GM19395 (cell line): ENCODE results near the gene GJB5.
A peak's percentile ranks its signal among the peaks of the same experiment; 100 is the strongest.
"Not testable (repeated sequence)": the region's sequence is repeated elsewhere in the genome, so short reads cannot be mapped to it uniquely, and the experiment has no call there.

ENCODE experiments used
- ATAC-seq: cut with Tn5 transposase; IDR thresholded peaks from one replicate; pipeline ENCODE4 v1.9.1; 2021; ENCODE audit warnings: mild to moderate bottlenecking, moderate library complexity; ENCODE audit not compliant: unreplicated experiment

Gene GJB5

DNA sequence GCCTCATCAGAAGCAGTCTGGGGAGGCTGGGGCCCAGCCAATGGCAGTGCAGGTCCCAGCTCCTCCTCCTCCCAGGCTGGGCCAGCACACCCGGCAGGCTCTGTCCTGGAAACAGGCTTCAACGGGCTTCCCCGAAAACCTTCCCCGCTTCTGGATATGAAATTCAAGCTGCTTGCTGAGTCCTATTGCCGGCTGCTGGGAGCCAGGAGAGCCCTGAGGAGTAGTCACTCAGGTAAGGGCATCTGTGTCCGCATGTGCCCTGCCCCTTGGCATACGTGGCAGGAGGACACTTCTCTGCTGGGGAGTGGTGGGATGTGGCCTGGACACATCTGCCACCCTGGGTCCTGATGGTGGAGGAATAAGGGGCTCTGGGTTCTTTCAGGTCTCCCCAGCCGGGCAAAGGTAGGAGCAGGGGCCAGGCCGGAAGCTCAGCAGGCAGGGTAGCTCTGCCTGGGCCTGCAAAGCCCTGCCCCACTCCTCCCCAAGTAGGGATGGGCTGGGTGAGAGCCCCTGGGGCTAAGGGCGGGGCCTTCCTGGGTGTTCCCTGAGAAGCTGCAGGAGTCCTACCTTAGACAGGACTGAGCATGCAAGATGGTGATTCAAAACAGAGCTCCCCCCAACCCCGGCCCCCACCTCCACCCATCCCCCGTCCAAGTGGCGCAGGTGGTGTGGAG, at the start of gene GJB5:
GJB5 (plus strand) TSS at position 84 of the 674 bp plus-strand sequence. CDS start 2,284 bp downstream, outside the sequence.
- ATAC-seq, result no peak

DNA sequence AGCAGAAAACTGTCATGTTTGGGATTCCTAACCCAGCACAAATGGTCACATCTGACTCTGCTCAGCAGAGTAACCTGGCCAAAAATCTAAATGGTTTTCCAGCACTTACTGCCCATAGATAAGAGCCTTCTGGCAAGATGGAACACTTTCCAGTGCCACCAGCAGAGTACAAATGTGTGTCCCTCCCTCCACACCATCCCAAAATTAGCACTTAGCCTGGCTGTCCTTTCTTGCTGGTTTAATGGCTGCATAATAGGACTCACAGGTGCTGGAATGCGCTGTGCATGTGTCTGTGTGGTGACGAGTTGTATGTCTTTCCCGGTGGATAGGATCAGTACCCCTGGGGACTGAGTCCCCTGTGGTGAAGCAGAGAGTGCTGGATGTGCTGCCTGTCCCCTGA, 49.8 kb upstream of the GJB5 start:
- ATAC-seq, result no peak

GRCh38 chr1:34708106-34708505, 46.7 kb upstream of the GJB5 start:
- no peak for ATAC-seq

GRCh38 chr1:34709547-34709946, 45.3 kb upstream of the GJB5 start:
- no peak for ATAC-seq

GRCh38 chr1:34710812-34711211, 44.0 kb upstream of the GJB5 start:
- ATAC-seq, result no peak

GRCh38 chr1:34711485-34711884, 43.4 kb upstream of the GJB5 start:
- no peak for ATAC-seq

DNA sequence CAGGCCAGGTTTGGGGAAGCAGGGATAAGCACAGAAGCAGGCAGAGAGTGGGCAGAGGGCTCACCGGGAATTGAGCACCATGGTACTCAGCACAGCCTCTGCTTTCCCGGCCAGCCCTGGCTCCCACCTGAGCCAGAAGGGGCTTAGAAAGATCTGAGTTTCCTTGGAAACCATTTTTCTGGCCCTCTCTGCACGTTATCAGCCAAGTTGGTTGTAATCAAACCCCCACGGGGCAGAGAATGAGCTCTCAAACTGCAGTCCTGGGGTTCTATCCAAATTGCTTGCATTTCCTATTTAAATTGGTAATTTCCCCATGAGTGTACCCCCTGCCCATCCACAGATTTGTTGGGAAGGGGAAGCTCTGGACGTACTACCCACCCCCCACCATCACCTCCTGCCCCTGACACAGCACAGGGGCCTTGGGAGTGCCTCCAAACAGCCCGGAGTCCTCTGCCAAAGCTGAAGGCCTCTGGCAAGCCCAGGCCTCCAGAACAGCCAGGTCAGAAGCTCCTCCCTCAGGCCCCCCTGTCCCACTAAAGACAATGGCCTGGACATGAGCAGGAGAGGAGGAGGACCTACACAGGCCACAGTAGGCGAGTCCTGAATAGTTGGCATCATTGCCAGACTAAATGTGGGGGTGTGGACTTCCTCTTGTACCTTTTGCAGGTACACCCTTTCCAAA, 42.7 kb upstream of the GJB5 start:
- ATAC-seq, result no peak

- ATAC-seq, result no peak
Measured at GRCh38 chr1:34713443-34713842, 41.4 kb upstream of the GJB5 start.

GRCh38 chr1:34714386-34714785, 40.5 kb upstream of the GJB5 start:
- ATAC-seq, result no peak

GRCh38 chr1:34715139-34715538, 39.7 kb upstream of the GJB5 start:
- ATAC-seq, result no peak

DNA sequence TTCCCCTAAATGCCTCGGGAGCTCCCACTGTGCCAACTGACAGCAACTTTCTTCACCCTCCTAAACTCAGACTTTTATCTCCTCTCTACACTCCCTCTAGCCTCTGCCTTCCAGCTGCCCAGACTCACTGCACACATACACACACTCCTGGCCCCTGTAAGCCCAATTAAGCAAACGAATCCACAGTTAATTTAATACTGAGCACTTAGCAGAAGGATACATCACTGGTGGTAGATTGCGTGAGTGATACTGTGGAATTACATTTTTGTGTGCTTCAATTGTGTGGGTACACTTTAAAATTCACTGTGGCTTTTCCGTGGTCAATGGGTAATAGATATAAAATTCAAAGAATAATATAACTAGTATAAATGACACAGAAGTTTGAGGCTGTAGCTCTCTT, 33.6 kb upstream of the GJB5 start:
- no peak for ATAC-seq

- ATAC-seq, result no peak
Measured at GRCh38 chr1:34721646-34722355, 33.0 kb upstream of the GJB5 start.

GRCh38 chr1:34726861-34727260, 28.0 kb upstream of the GJB5 start:
- no peak for ATAC-seq

DNA sequence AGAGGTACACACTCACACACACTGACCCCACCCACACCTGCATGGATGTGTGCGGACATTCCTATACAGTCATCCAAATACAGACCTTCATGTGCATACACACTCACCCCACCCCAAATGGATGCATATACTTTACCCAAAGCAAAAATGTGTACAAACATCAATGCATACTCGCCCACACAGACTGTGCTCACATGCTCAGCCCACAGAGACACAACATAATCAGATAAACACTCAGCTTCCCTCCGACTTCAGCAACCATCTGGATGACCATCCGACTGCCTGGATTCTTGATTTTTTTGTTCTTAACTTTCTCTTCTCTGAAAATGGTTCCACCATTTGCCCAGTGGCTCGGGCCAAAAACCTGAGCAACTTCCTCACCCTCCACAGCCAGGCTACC, 24.4 kb upstream of the GJB5 start:
- ATAC-seq, result no peak

DNA sequence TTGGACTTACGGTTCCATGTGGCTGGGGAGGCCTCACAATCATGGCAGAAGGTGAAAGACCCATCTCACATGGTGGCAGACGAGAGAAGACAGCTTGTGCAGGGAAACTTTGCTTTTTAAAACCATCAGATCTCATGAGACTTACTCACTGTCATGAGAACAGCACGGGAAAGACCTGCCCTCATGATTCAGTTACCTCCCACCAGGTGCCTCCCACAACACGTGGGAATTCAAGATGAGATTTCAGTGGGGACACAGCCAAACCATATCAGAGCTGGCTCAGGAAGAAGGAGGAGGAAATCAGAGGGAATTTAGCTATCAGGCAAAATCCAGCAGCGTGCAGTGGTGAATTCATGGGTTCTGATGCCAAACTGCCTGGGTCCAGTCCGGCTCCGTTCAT, 22.0 kb upstream of the GJB5 start:
- ATAC-seq, result not testable (repeated sequence)

GRCh38 chr1:34736692-34737091, 18.2 kb upstream of the GJB5 start:
- no peak for ATAC-seq

GRCh38 chr1:34737236-34737635, 17.6 kb upstream of the GJB5 start:
- ATAC-seq, result not testable (repeated sequence)

GRCh38 chr1:34739613-34740012, 15.2 kb upstream of the GJB5 start:
- no peak for ATAC-seq

GRCh38 chr1:34740161-34740868, 14.5 kb upstream of the GJB5 start:
- no peak for ATAC-seq

DNA sequence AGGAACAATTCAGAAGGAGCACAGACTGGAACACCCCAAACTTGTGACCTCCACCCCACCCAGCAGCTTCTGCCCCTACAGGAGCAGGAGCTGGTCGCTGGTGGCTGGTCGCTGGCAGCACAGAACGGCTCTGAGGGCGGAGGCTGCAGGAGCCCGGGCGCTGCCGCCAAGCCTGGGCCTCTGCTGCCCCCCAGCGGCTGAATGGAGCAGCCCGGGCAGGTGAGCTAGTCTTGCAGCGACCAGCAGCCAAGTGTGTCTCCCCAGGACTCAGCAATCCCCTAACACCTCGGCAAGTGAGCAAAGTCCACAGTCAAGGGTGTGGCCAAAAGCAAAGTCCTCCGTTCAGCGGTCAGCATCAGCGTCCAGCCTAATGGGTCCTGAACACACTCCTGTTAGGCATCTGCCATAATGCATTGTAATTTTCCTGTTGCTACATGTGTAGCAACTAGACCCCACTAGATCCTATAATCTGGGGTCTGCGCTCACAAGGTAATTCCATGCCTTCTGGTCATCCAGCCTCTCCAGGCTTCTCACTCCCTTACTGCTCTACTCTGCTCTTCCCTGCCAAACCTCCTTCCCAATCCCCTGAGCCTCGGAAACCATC, 12.1 kb upstream of the GJB5 start:
- peak; percentile 56 for ATAC-seq

GRCh38 chr1:34743775-34744174, 11.1 kb upstream of the GJB5 start:
- no peak for ATAC-seq
